HG03097 (cell line): ENCODE measurements around the gene RPL31.
"Not testable (repeated sequence)": the region's sequence is repeated elsewhere in the genome, so short reads cannot be mapped to it uniquely, and the experiment has no call there.

Source experiments
- ATAC-seq: cut with Tn5 transposase; IDR thresholded peaks from one replicate; pipeline ENCODE4 v1.9.1; 2021; ENCODE audit not compliant: unreplicated experiment, low FRiP score

Gene RPL31

GRCh38 chr2:101023327-101024107 lies 21.4 kb downstream of the RPL31 start:
- no peak for ATAC-seq

GRCh38 chr2:101025561-101025960 lies 23.5 kb downstream of the RPL31 start:
- no peak for ATAC-seq

GRCh38 chr2:101026253-101026701 lies 24.2 kb downstream of the RPL31 start:
- ATAC-seq, result no peak

- ATAC-seq, result no peak
These were observed 24.9 kb downstream of the RPL31 start for GRCh38 chr2:101026923-101027469.

GRCh38 chr2:101027852-101028251 lies 25.8 kb downstream of the RPL31 start:
- ATAC-seq, result no peak

- ATAC-seq, result no peak
These were observed 28.9 kb downstream of the RPL31 start for GRCh38 chr2:101030866-101031554.

- ATAC-seq, result no peak
These were observed 30.1 kb downstream of the RPL31 start for GRCh38 chr2:101032084-101032776.

- no peak for ATAC-seq
These were observed 34.5 kb downstream of the RPL31 start for GRCh38 chr2:101036562-101036961.

GRCh38 chr2:101037161-101037755 lies 35.2 kb downstream of the RPL31 start:
- no peak for ATAC-seq

GRCh38 chr2:101038455-101039255 lies 36.6 kb downstream of the RPL31 start:
- ATAC-seq, result no peak

- no peak for ATAC-seq
These were observed 38.0 kb downstream of the RPL31 start for GRCh38 chr2:101040072-101040471.

- no peak for ATAC-seq
These were observed 38.7 kb downstream of the RPL31 start for GRCh38 chr2:101040761-101041160.

- ATAC-seq, result no peak
These were observed 39.3 kb downstream of the RPL31 start for GRCh38 chr2:101041413-101041812.

- no peak for ATAC-seq
These were observed 43.2 kb downstream of the RPL31 start for GRCh38 chr2:101045330-101045729.

GRCh38 chr2:101047075-101047766 lies 45.1 kb downstream of the RPL31 start:
- no peak for ATAC-seq

GRCh38 chr2:101047774-101048173 lies 45.7 kb downstream of the RPL31 start:
- ATAC-seq, result no peak

GRCh38 chr2:101048756-101049155 lies 46.7 kb downstream of the RPL31 start:
- no peak for ATAC-seq

GRCh38 chr2:101050886-101051285 lies 48.8 kb downstream of the RPL31 start:
- ATAC-seq, result not testable (repeated sequence)

GRCh38 chr2:101052147-101052546 lies 50.1 kb downstream of the RPL31 start:
- ATAC-seq, result no peak
